Measurements from ENCODE around the gene LMCD1.

- TF ChIP-seq POLR2A (IDR thresholded peaks at IDR 0.05) (no peak), CTCF (IDR thresholded peaks at IDR 0.05) (no peak)
These were observed 53.6 kb downstream of the LMCD1 start for GRCh38 chr3:8555113-8555661.
